Thyroid gland (tissue), 4 donors: ENCODE results near the gene CCDC158.

Experiments
- CTCF ChIP-seq, 6 experiments: fragments of 200-600 bp in 3 of 6; fragments of 450-650 bp in 3 of 6; sonication (generic) in 3 of 6; IDR thresholded peaks; one replicate each; pipeline ENCODE4 v1.5.1; 2016 to 2019; ENCODE audit warnings: antibody characterized with exemption in 6 of 6, mild to moderate bottlenecking in 2 of 6, inconsistent platforms in 1 of 6, moderate library complexity in 1 of 6
- POLR2A ChIP-seq, 2 donors: fragments of 450-650 bp; IDR thresholded peaks; one replicate each; pipeline ENCODE4 v1.6.1; 2017; ENCODE audit warnings: antibody characterized with exemption in 2 of 2, mild to moderate bottlenecking in 2 of 2, moderate library complexity in 1 of 2

GRCh38 chr4:76449833-76450232 is 28.9 kb upstream of the CCDC158 start:
- TF ChIP-seq CTCF (IDR thresholded peaks at IDR 0.05) (no peak), POLR2A (IDR thresholded peaks at IDR 0.05) (no peak)
